OCI-LY7 (cell line): ENCODE measurements around the gene CACNA1D. TPM values are rescaled to one million over a fixed set of nuclear protein-coding genes. Genes with fewer than 3 reads are reported as not detected.

Source experiments
- BruUV-seq: library from RNA; stranded (reverse); fragments of 400-500 nt; replicated peaks from 2 replicates; lab custom pipeline; 2021; lab: Mats Ljungman, UMichigan
- CTCF ChIA-PET: fragments of 300-600 bp; sonication (Branson Sonifier 250); formaldehyde crosslinking; loops from one replicate; lab custom pipeline; 2022; ENCODE audit warnings: antibody characterized with exemption; ENCODE audit not compliant: unreplicated experiment; lab: Charles Lee
- POLR2A ChIA-PET: fragments of 300-600 bp; sonication (Branson Sonifier 250); formaldehyde crosslinking; loops from one replicate; lab custom pipeline; 2022; ENCODE audit warnings: antibody characterized with exemption; lab: Charles Lee
- DNase-seq: peaks from one replicate; pipeline ENCODE4 v3.0.0-alpha.2; 2015; ENCODE audit warnings: low spot score
- H2AFZ ChIP-seq: fragments of 200-600 bp; sonication (generic), shearing (Covaris generic); 2 replicates; pipeline ENCODE4 v1.6.1; 2014; ENCODE audit warnings: mild to moderate bottlenecking, antibody characterized with exemption, low read length, moderate library complexity
- H3K27ac ChIP-seq: fragments of 200-600 bp; sonication (generic); 2 replicates; pipeline ENCODE4 v1.5.1; 2014; ENCODE audit warnings: mixed run types, low read depth, mild to moderate bottlenecking, moderate library complexity, low read length, inconsistent platforms; ENCODE audit not compliant: poor library complexity, severe bottlenecking
- H3K36me3 ChIP-seq: fragments of 200-600 bp; sonication (generic); 2 replicates; pipeline ENCODE4 v1.6.1; 2014; ENCODE audit warnings: mild to moderate bottlenecking, antibody characterized with exemption, low read length, moderate library complexity, mixed read lengths; ENCODE audit not compliant: insufficient read depth
- H3K4me1 ChIP-seq: fragments of 200-600 bp; sonication (generic); 2 replicates; pipeline ENCODE4 v1.5.1; 2014; ENCODE audit warnings: mild to moderate bottlenecking, low read length; ENCODE audit not compliant: insufficient read depth, poor library complexity, severe bottlenecking
- H3K4me2 ChIP-seq: fragments of 200-600 bp; sonication (generic); 2 replicates; pipeline ENCODE4 v1.6.1; 2014; ENCODE audit warnings: mild to moderate bottlenecking, low read length
- H3K4me3 ChIP-seq: fragments of 200-600 bp; sonication (generic); 2 replicates; pipeline ENCODE4 v1.5.1; 2014; ENCODE audit warnings: mild to moderate bottlenecking, low read depth, low read length; ENCODE audit not compliant: poor library complexity, severe bottlenecking
- H3K79me2 ChIP-seq: fragments of 200-600 bp; sonication (generic); 2 replicates; pipeline ENCODE4 v1.6.1; 2016; ENCODE audit warnings: low read depth, mild to moderate bottlenecking, low read length, moderate library complexity, mixed read lengths; ENCODE audit not compliant: insufficient read depth
- H3K9me2 ChIP-seq: fragments of 200-600 bp; sonication (generic); 2 replicates; pipeline ENCODE4 v1.6.1; 2016; ENCODE audit warnings: mild to moderate bottlenecking, low read length, mixed read lengths; ENCODE audit not compliant: insufficient read depth
- H3K9me3 ChIP-seq: fragments of 200-600 bp; sonication (generic); 2 replicates; pipeline ENCODE4 v1.6.1; 2014; ENCODE audit warnings: mild to moderate bottlenecking, mixed run types, low read length, mixed read lengths
- H4K20me1 ChIP-seq: fragments of 200-600 bp; sonication (generic); 2 replicates; pipeline ENCODE4 v1.6.1; 2014; ENCODE audit warnings: mild to moderate bottlenecking, antibody characterized with exemption, low read length, moderate library complexity, mixed read lengths; ENCODE audit not compliant: insufficient read depth
- EZH2phosphoT487 ChIP-seq: fragments of 200-600 bp; sonication (generic); IDR thresholded peaks from 2 replicates; pipeline ENCODE4 v1.6.1; 2018; ENCODE audit warnings: low read depth, borderline replicate concordance, mild to moderate bottlenecking, mixed run types, antibody characterized with exemption, low read length, moderate library complexity, mixed read lengths
- intact Hi-C: fragments of 100-400 bp; cut with micrococcal nuclease; formaldehyde crosslinking; loops from one replicate; pipeline ENCODE4 v1.10.0; 2022; ENCODE audit not compliant: unreplicated experiment
- total RNA-seq, 2 experiments: library from RNA; depleted of rRNA in 1 of 2; stranded (reverse); fragments of >200 nt in 1 of 2; shearing (Covaris generic) in 1 of 2; gene quantifications; 2 replicates each; pipeline ENCODE4 v1.2.3, GENCODE V29; 2014 to 2022
- TF ChIP-seq, protein P1 (sequence below): fragments of 200-600 bp; sonication (generic); conservative IDR thresholded peaks from 2 replicates; pipeline ENCODE4 v1.5.1; 2014; ENCODE audit warnings: mild to moderate bottlenecking, antibody characterized with exemption, low read length, moderate library complexity, mixed read lengths

CACNA1D gene
- total RNA-seq, 2 experiments from 2014 or later: 0.42 TPM; not detected in 1

DNA sequence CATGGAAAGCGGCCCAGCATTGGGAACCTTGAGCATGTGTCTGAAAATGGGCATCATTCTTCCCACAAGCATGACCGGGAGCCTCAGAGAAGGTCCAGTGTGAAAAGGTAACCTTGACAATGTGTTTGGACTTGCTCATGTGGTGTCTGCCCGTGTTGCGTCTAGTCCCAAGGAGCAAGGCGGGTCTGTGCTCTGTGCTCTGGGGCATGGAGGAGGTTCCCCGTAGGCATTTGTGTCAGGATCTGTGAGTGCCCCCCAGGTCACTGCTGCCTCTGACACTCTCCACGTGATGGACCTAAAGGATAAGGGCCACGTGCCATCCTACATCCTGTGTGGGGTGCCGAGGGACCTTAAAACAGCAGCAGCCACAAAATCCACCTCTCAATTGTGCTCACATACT is 306.9 kb downstream of the CACNA1D start:
- intact Hi-C loops: no loop called here
- no TSS peak for BruUV-seq

DNA sequence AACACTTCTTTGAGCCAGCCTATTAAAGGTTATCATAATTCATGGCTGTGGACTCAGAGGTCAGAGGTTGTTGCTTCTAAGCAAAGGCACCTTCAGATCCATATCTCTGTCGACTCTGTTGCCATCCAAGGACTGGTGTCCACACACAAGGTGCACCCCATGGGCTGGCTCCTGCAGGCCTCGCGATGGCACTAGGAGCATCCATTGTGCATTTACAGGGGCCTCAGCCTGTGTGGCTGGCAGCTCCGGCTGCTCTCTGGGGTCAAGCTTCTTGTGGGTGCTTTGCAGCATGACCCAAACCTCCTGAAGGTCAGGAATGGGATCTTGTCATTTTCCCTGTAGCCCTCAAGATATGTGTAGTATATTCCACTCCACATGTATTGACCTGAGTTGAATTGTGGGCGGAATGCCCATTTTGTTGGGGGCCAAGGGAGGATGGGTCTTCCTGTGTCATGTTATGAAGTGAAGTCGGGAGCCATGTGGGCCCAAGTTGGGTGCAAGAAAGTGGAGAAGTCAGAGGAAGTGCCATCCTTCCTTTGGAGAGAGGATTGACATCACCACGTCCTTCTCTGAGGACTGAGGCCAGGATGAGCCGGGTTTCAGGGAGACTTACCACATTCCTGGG is 308.0 kb downstream of the CACNA1D start:
- Histone ChIP-seq H4K20me1 (no peaks in the 10 kb centered on the region), H3K4me3 (no peak overlapping the region), H3K4me2 (no peak overlapping the region), H3K9me3 (no peaks in the 10 kb centered on the region), H3K27ac (no peak overlapping the region), H3K36me3 (no peaks in the 10 kb centered on the region), H3K4me1 (no peaks in the 10 kb centered on the region), H2AFZ (no peak overlapping the region), H3K79me2 (no peaks in the 10 kb centered on the region), H3K9me2 (no peaks in the 10 kb centered on the region)
- DNase-seq: no peak
- TF ChIP-seq, protein P1, sequence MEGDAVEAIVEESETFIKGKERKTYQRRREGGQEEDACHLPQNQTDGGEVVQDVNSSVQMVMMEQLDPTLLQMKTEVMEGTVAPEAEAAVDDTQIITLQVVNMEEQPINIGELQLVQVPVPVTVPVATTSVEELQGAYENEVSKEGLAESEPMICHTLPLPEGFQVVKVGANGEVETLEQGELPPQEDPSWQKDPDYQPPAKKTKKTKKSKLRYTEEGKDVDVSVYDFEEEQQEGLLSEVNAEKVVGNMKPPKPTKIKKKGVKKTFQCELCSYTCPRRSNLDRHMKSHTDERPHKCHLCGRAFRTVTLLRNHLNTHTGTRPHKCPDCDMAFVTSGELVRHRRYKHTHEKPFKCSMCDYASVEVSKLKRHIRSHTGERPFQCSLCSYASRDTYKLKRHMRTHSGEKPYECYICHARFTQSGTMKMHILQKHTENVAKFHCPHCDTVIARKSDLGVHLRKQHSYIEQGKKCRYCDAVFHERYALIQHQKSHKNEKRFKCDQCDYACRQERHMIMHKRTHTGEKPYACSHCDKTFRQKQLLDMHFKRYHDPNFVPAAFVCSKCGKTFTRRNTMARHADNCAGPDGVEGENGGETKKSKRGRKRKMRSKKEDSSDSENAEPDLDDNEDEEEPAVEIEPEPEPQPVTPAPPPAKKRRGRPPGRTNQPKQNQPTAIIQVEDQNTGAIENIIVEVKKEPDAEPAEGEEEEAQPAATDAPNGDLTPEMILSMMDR: no peak
- no peak for TF ChIP-seq EZH2phosphoT487
- ChIA-PET CTCF (no interaction called here), POLR2A (no interaction called here)
- intact Hi-C loops: no loop called here
- BruUV-seq: no TSS peak

More for the DNA sequence above, 306.9 kb downstream of the CACNA1D start:
- no peaks in the 10 kb centered on the region for H3K9me2 ChIP-seq
- TF ChIP-seq, protein P1: no peak
- no peak for TF ChIP-seq EZH2phosphoT487
- CTCF ChIA-PET: no interaction called here
- H3K4me3 ChIP-seq: no peak overlapping the region
- no peaks in the 10 kb centered on the region for H3K36me3 ChIP-seq
- no peaks in the 10 kb centered on the region for H3K4me1 ChIP-seq
- POLR2A ChIA-PET: no interaction called here
- no peaks in the 10 kb centered on the region for H3K9me3 ChIP-seq
- no peaks in the 10 kb centered on the region for H4K20me1 ChIP-seq
- H3K79me2 ChIP-seq: no peaks in the 10 kb centered on the region
- no peak for DNase-seq
- H3K27ac ChIP-seq: no peak overlapping the region
- no peak overlapping the region for H2AFZ ChIP-seq
- H3K4me2 ChIP-seq: no peak overlapping the region

DNA sequence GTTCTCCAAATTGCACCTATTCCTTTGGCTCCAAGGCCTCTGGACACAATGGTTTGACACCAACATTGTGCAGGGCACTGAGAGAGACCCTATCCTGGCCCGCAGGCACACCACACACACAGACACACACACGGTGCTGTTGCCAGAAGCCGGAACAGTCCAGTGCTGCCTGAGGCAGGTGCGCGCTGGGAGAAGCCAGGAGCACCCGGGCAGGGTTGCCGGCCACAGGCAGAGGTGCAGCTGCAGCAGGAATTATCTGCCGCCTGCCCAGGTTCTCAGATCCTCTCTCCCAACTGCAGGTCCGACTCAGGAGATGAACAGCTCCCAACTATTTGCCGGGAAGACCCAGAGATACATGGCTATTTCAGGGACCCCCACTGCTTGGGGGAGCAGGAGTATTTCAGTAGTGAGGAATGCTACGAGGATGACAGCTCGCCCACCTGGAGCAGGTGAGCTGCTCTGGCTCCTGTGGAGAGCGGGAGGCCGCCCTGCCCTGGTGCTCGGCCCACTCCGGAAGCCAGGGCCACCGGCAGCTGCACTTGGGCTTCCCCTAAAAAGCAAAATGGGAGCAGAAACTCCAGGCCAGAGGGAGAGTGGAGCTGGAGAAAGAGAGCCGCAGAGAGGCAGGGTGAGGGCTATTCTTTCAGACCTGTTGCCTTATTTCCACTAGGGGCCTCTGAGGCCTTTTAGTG is 308.9 kb downstream of the CACNA1D start:
- POLR2A ChIA-PET: no interaction called here
- Histone ChIP-seq H3K4me2 (no peak overlapping the region), H3K27ac (no peak overlapping the region), H3K4me3 (no peak overlapping the region), H3K9me3 (no peaks in the 10 kb centered on the region), H3K9me2 (no peaks in the 10 kb centered on the region), H3K79me2 (no peaks in the 10 kb centered on the region), H3K4me1 (no peaks in the 10 kb centered on the region), H4K20me1 (no peaks in the 10 kb centered on the region), H3K36me3 (no peaks in the 10 kb centered on the region), H2AFZ (no peak overlapping the region)
- intact Hi-C loops: no loop called here
- DNase-seq: no peak
- no peak for TF ChIP-seq EZH2phosphoT487
- TF ChIP-seq, protein P1: no peak
- BruUV-seq: no TSS peak
- CTCF ChIA-PET: no interaction called here
